NCI-H2029 treated with DMSO at 0.1 percent for 48 hours (cell line): ENCODE results near the gene TTBK1.

Source experiments
- DNase-seq: peaks from one replicate; lab custom pipeline; 2025; lab: John Stamatoyannopoulos, UW

The TTBK1 gene

DNA sequence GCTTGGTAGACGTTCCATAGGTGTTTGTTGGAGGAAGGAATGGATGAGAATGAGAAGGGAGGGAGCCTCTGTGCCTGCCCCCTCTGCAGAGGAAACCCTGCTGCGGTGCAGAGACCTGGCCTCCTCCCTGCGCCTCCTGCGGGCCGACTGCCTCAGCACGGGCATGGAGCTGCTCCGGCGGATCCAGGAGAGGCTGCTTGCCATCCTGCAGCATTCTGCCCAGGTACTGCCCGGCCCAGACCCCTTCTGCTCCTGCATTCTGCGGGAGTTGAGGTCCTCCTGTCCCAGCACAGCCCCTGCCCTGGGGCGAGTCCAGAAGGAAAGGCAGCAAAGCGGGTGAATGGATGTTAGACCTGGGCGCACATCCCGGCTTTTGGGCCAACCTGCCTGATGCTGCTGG lies 20.1 kb upstream of the TTBK1 start:
- DNase-seq: no peak

DNA sequence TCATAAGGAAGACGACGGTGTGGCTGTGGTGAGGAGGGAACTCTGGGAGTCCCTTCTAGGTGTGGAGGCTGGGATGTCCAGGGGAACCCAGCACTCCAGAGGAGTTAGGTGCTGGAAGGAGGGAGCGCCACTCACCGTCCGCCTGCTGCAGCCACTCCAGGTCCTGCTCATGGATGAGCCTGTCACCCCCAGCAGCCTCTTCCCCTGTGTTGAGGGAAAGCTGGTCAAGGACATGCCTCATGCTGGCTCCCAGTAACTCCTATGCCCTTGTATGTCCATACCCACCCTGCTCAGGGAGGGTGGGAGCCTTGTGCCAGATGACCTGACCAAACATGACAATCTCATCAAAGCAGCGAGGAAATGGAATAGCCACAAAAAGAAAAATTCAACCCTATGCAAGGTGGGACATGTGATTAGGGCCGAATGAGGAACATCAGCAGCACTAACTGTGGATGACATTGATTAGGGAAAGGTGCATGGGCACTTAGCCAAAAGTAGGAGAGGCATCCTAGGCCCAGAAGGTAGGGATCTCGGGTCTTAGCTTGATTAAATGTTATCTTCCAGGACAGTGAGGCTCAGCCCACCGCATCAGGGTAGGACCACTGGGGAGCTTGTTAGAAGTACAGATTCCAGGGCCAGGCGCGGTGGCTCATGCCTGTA lies 17.0 kb upstream of the TTBK1 start:
- DNase-seq: no peak

DNA sequence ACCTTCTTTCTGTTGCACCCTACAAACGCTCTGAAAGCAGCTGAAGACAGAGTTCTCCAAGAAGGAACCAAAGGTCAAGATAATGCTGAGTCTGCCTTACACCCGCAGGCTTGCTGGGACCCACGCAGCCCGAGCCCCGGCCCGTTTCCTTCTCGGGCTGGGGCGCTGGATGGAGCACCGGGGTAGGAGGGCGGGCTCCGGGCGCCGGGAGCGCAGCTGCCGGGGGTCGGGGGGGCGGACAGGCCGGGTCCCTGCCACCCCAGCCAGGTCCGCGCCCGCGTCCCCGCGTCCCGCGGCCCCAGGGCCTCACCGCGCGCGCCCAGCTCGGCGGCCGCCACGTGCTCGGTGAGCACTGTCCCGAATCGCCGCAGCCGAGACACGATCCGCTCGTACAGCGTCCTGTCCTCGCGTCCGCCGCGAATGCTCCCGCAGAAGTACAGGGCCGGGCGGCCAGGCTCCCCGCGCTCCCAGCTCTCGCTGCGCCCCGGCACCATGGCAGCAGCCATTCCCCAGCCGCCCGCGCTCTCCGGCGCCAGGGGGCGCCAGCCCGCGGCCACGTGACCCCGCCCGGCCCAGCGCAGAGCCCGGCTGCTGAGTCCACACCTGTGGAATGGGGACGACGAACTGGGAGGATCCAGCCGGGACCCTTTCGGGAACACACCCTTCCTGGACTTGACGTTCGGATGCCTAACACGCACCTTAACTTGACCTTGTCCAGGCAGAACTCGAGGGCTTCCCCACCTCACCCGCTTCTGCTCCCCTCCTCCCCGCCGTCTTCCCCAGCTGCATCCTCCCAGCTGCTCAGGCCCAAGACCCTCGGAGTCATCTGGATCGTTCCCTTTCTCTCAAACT lies 14.1 kb upstream of the TTBK1 start, which contains the start of gene DNPH1:
TSS of gene DNPH1 (minus strand) at position 531 of the 852 bp plus-strand sequence. CDS start at position 506, 25 bp downstream.
- no peak for DNase-seq

DNA sequence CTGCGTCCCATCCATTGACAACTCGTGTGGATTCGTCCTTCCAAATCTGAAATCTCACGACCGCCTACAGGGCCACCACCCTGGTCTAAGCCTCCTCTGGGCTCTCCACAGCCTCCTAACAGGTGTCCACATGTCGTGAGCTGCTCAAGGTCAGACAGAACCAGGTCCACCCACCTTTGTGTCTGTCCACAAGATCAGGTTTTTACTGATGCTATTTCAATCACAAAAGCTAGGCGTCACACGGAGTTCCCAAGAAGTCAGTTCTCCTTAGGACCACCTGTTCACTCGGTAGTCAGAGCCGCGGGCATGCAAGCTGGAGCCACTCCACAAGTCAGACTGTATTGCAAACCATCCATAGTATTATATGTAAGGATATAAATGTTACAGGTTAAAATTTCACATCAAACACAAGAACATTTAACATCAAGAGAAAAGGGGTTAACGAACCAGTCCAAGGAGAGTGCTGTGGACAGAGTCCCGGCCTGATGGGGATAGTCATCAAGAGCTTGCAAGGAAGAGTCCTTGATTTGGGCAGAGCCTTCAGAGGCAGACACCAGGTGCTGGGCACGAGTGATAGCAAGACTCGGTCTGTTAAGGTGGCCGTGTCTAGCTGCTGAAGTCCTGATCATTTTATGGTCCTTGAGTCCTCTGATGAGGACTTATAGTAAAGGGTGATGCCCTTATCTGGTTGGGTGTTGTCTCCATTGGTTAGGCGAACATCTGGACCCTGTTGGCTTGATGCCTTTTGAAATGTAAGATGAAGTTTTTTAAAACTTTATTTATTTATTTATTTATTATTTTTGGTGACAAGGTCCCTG lies 13.3 kb upstream of the TTBK1 start:
- DNase-seq: no peak

DNA sequence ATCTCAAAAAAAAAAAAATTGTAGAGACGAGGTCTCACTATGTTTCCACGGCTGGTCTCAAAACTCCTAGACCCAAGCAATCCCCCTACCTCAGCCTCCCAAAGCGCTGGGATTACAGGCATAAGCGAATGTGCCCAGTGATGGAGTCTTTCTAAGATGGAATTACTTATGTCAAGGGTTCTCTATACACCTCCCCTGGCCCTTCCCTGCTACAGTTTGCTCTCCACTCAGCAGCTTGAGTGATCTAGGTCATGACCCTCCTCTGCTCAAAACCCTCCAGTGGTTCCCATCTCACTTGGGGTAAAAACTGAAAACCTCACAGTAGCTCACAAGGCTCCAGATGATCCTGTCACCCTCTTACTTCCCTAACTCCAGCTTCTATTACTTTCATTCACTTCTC lies 12.2 kb upstream of the TTBK1 start:
- DNase-seq: no peak

DNA sequence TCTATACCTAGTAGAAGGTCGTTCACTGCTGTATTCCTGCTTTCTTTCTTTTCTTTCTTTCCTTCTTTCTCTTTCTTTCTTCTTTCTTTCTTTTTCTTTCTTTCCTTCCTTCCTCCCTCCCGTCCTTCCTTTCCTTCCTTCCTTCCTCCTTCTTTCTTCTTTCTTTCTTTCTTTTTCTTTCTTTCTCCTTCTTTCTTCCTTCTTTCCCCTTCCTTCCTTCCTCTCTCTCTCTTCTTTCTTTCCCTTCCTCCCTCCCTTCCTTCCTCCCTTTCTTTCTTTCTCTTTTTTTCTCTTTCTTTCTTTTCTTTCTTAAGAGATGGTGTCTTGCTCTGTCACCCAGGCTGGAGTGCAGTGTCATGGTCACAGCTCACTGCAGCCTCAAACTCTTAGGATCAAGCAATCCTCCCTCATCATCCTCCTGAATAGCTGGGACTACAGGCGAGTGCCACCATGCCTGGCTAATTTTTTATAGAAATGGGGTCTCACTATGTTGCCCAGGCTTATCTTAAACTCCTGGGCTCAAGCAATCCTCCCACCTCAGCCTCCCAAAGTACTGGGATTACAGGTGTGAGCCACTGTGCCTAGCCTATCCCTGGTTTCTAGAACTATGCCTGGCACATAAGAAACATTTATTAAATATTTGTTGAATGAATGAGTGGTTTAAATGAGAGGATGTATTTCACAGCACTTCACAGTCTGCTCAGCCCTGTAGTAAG lies 11.4 kb upstream of the TTBK1 start:
- DNase-seq: no peak

DNA sequence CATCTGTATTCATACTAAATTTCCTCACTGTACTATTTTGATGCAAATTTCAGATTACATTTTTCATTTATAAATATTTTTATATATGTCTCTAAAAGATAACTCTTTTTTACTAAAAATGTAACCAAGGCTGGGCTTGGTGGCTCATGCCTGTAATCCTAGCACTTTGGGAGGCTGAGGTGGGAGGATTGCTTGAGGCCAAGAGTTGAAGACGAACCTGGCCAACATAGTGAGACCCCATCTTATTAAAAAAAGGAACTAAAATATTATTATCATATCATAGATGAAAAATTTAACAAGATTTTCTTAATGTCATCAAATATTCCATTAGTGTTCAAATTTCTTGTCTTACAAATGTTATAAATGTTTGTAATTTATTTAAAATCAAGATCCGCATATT lies 7.4 kb upstream of the TTBK1 start:
- DNase-seq: no peak

DNA sequence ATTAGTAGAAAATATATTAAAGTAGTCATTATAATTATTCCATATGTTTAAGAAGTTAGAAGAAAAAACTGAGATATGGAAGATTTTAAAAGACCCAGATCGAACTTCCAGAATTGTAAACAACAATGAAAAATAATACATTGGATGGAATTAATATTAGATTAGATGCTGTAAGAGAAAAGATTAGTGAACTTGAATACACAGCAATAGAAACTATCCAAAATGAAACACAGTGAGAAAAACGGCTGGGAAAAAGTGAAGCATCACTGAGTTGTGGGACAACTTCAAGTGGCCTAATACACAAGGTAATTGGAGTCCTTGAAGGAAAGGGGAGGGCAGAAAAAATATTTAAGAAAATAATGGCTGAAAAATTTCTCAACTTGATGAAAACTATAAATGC lies 4.2 kb upstream of the TTBK1 start:
- no peak for DNase-seq

DNA sequence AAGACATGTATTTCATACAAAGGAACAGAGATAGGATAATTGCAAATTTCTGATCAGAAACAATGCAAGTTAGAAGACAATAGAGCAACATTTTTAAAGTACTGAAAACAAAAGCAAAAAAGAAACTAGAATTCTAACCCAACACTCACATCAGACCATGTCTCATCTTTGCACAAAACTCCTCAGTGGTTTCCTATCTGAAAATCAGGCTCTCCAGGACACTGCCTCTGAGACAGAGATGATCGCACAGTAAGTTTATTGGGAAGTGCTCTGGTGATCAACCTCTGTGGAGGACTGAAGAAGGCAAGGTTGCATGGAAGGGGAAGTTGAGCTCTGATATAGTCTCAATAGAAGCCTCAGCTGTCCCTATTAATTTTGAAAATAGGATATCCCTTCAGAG lies 2.3 kb upstream of the TTBK1 start:
- DNase-seq: no peak

DNA sequence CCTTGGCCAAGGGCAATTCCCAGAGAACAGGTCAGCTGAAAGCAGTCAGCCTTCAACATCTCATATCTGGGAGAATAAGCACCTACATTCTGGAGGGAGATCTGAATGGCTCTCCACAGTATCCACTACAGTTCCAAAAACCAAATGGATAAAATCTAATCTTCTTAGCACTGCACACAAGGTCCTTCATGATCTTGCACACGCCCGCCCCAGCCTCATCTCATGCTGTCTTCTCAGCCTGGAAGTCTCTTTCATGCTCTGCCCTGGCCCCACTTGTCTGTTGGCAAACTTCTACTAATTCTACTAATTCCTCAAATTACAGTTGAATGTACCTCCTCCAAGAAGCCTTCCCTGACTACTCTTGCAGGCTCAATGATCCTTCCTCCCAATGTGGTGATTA lies 1.8 kb upstream of the TTBK1 start:
- DNase-seq: no peak

DNA sequence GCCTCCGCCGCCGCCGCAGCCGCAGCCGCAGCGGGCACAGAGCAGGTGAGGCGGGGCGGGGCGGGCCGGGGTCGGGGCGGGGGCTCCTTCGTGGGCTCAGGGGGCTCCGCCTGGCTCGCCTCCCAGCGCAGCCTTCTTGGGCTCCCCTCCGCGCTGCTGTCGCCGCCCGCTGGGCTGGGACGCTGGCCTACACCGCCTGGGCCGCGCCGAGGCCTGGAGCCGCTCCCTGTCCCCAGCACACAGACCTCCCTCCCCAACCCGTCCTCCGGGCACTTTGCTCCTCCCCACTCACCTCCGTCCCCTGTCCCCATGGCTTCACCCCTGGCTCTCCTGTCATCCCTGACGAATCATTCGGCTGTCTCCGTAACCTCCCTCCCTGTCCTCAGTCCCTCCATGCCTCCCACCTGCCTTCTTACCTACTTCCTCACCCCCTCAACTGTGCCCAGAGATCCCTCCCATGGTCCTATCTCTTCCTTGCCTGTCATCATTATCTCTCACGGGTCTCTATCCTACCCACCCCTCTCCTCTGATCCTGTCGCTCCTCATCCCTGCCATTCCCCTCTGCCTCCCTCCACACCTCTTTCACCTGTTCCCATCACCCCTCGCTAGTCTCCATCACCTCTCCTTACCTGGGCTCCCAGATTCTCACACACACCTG lies 512 bp downstream of the TTBK1 start:
- DNase-seq: no peak

DNA sequence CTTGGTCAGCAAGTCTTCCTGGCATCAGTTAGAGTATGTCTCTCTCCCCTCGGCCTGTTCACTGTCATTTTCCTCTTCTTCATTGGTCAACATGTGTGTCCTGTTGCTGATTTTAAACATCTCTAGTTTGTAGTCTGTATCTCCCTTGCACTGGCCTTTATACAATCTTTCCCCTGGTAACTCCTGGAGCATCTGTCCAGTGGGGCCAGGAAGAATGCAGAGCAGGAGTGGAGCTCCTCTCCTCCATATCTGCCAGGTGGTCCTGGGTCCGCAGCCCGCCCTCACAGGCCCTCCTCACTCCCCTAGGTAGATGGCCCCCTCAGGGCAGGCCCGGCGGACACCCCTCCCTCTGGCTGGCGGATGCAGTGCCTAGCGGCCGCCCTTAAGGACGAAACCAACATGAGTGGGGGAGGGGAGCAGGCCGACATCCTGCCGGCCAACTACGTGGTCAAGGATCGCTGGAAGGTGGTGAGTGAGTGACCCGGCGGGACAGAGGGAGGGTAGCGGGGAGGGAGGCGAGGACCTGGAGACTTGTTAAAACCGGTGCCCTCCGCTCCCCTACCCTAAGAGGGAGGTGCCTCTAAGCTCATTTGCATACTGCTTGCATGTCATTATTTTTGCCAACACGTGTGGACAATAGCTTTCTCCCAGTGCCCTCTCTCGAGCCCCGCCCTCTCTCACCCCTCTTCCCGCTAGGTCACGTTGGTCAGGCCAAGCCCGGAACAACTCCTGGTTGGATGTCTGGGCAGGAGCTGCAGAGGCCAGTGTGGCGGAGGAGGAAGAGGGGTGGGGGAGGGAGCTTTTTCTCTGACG lies 3.2 kb downstream of the TTBK1 start:
- DNase-seq: peak; percentile 84

DNA sequence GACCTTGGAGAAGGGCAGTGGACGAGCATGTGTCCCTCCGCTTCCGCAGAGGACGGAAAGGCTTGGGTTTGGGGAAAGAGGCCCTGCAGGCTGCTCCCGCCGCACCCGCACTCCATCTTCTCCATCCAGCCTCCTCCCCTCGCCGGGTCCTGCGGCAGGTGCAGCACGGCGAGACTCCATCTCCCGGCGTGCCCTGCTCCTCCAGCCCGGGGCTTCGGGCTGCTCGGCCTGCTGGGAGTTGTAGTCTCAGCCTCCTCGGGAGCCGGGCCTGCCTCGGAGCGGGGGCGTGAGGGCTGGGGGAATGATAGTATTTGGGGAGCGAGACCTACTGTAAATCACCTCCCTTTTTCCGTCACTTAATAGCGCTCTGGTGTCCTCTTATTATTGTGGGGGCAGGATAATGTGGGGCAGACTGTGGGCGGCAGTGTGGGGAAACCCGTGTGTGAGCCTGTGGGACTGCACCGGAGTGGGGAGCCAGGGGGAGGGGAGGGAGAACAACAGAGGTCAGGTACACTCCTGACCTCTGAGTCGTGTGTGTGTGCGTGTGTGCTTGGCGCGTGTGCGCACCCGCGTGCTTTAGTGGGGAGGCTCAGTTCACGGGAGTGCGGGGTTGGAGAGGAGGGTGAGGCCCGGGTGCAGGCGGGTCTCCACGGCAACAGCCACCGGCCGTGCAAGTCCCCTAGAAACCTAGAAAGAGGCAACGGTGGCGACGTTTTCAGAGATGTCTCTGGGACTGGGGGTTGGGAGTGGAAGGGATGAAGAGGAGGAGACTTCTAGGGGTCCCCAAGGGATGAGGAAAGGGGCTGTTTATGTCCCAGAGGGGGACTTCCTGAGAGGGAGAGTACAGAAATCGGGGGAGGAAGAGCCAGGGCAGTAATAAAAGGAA lies 4.1 kb downstream of the TTBK1 start:
- DNase-seq: peak; percentile 84

DNA sequence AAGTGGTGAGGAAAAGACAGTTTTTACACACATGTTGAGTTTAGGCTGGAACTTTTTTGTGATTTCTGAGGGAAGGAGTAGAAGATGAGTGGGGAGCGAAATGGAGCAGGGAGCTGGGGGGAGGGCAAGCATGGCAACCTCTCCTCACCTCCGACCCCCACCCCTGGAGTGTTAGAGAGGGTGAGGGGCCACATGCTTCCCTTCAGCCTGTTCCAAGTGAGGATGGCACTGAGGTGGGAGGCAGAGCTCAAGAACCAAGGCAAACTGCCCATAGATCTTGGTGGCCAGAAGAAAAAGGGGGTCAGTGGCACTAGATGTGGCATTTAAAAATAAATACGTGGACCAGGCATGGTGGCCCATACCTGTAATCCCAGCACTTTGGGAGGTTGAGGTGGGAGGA lies 4.8 kb downstream of the TTBK1 start:
- no peak for DNase-seq

DNA sequence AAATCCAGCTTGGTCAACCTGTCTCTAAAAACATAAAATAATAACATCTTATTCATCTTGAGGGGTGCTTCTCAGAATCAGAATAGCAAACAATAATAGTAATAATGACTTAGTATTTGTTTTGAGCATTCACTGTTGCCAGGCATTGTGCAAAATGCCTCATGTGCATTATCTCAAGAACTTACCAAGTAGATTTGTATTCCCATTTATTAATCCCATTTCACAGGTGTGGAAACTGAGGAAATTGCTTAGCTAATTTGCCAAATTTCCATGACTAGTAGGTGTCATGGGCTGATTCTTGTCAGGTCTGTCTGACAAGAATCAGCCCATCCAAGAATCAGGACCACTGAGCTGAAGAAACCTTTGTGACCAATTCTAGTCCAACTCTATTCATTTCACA lies 5.5 kb downstream of the TTBK1 start:
- no peak for DNase-seq

DNA sequence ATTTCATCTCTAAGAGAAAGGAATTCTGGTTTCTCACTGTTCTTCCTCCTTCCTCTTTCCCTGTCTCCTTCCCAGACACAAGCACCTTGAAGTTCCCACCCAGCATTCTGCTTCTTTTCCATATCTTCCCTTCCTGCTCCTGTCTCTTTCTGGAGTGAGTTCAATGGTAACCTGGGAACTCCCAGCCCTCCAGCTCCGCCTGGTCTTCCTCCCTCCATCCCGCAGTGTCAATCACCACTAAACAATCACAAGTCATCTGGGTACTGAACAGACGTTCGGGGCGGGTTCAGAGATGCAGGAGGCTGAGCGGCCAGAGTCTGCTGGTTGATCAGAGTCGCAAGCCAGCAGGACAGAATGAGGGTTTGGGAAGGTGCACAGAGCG lies 7.7 kb downstream of the TTBK1 start:
- no peak for DNase-seq

DNA sequence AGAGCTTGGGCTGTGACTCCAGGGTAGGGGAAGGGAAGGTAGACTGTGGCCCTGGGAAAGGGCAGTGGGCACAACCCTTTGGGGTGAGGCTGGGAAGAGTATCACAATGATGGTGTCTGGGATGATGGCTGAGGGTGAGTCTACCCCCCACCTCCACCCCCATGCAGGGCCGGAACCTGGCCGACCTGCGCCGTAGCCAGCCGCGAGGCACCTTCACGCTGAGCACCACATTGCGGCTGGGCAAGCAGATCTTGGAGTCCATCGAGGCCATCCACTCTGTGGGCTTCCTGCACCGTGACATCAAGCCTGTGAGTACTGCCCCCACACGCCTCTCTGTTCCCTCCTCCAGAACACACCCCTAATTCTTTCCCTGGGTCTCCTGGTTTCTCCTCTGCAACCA lies 10.1 kb downstream of the TTBK1 start:
- no peak for DNase-seq

DNA sequence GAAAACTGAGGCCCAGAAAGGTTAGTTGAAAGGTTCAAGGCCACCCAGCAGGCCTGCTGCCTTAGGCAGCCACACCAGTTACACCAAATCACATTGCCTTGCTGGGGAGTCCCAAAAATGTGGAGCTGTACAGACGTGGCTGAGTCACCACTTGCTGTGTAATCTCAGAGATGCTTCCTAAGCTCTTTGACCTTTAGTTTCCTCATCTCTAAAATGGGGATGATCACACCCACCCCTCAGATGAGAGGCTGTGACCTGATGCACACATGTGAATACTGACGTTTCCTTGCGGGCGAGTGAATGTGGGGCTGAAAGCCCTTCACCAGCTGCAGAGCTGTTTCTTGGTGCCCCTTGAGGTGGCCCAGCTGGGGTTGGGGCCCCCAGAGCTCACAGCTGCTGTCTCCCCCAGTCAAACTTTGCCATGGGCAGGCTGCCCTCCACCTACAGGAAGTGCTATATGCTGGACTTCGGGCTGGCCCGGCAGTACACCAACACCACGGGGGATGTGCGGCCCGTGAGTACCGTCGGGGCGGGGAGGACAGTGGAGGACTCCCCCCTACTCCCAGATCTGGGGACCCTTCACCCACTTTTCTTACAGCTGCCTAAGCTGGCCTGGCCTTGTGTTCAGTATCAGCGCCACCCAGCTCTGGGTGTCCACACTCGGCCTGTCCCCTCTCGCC lies 11.0 kb downstream of the TTBK1 start:
- DNase-seq: no peak

DNA sequence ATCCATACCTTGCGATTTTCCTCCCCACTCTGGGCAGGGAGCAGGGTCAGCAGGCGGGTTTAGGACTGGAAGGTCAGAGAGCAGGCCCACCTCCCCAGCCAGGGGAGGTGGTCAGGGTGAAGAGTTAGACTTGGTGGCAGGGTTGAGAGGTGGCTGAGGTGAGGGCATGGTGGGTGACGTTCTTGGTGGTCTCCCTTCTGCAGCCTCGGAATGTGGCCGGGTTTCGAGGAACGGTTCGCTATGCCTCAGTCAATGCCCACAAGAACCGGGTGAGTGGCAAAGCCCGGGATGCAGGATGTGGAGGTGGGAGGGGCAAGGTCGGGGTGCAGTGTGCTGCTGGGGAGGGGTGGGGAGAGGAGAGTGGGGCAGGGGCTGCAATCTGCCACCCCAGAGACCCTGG lies 11.6 kb downstream of the TTBK1 start:
- DNase-seq: no peak
